HS-5 (cell line): ENCODE measurements around the gene HADH.
"Not testable (repeated sequence)": the region's sequence is repeated elsewhere in the genome, so short reads cannot be mapped to it uniquely, and the experiment has no call there.

Experiments
- DNase-seq: peaks from one replicate; pipeline ENCODE4 v3.0.0-alpha.2; 2012; ENCODE audit warnings: low read depth

Gene HADH

GRCh38 chr4:107989537-107990386 lies at the start of gene HADH:
Gene HADH (plus strand): TSS chr4:107989889. CDS start chr4:107989933, 44 bp downstream.
- DNase-seq, result no peak

GRCh38 chr4:107945809-107946208 lies 43.9 kb upstream of the HADH start:
- DNase-seq, result no peak

- DNase-seq, result no peak
These were observed 38.7 kb upstream of the HADH start for GRCh38 chr4:107950746-107951540.

- peak; percentile 29 for DNase-seq
These were observed 38.1 kb upstream of the HADH start for GRCh38 chr4:107951551-107951950.

- no peak for DNase-seq
These were observed 33.7 kb upstream of the HADH start for GRCh38 chr4:107956011-107956410.

- DNase-seq, result no peak
These were observed 22.8 kb upstream of the HADH start for GRCh38 chr4:107966903-107967302.

GRCh38 chr4:107967519-107967918 lies 22.2 kb upstream of the HADH start:
- not testable (repeated sequence) for DNase-seq

- DNase-seq, result not testable (repeated sequence)
These were observed 21.8 kb upstream of the HADH start for GRCh38 chr4:107967921-107968320.

GRCh38 chr4:107970063-107970798 lies 19.5 kb upstream of the HADH start:
- no peak for DNase-seq

- DNase-seq, result no peak
These were observed 17.1 kb upstream of the HADH start for GRCh38 chr4:107972605-107973004.

- DNase-seq, result no peak
These were observed 15.2 kb upstream of the HADH start for GRCh38 chr4:107974523-107974922.

- no peak for DNase-seq
These were observed 12.2 kb upstream of the HADH start for GRCh38 chr4:107977482-107977881.

GRCh38 chr4:107977966-107978705 lies 11.6 kb upstream of the HADH start:
- no peak for DNase-seq

- no peak for DNase-seq
These were observed 10.8 kb upstream of the HADH start for GRCh38 chr4:107978716-107979451.

GRCh38 chr4:107987916-107988762 lies 1.6 kb upstream of the HADH start:
- DNase-seq, result no peak

GRCh38 chr4:107988763-107989035 lies 990 bp upstream of the HADH start:
- no peak for DNase-seq

- no peak for DNase-seq
These were observed 540 bp upstream of the HADH start for GRCh38 chr4:107989162-107989536.

- no peak for DNase-seq
These were observed 2.4 kb downstream of the HADH start for GRCh38 chr4:107991945-107992630.

- no peak for DNase-seq
These were observed 4.3 kb downstream of the HADH start for GRCh38 chr4:107993969-107994368.

GRCh38 chr4:107994894-107995293 lies 5.2 kb downstream of the HADH start:
- no peak for DNase-seq
